KBM-7 (cell line): Measurements from ENCODE around the gene SEMA3C.
"Not testable (repeated sequence)": the region's sequence is repeated elsewhere in the genome, so short reads cannot be mapped to it uniquely, and the experiment has no call there.

Source experiments
- DNase-seq: peaks from one replicate; pipeline ENCODE4 v3.0.0-alpha.2; 2015
- in situ Hi-C: fragments of 300-500 bp; cut with MboI; formaldehyde crosslinking; loops from 2 replicates; pipeline ENCODE4 v1.14.3; 2020; ENCODE audit warnings: low sequenced_read_pairs, low pct_unique_long_range_greater_than_20kb, mixed read lengths

SEMA3C gene

GRCh38 chr7:80932536-80932935 lies 13.7 kb upstream of the SEMA3C start:
- DNase-seq, result no peak
- in situ Hi-C loops, result no loop called here

GRCh38 chr7:80929619-80930018 lies 10.8 kb upstream of the SEMA3C start:
- in situ Hi-C loops, result no loop called here
- DNase-seq, result no peak

- DNase-seq, in situ Hi-C loops: not testable (repeated sequence)
Measured at GRCh38 chr7:80926955-80927354, 8.1 kb upstream of the SEMA3C start.

GRCh38 chr7:80924090-80924489 lies 5.2 kb upstream of the SEMA3C start:
- in situ Hi-C loops, result no loop called here
- DNase-seq, result no peak

GRCh38 chr7:80923211-80923612 lies 4.4 kb upstream of the SEMA3C start:
- DNase-seq, result no peak
- in situ Hi-C loops, result no loop called here

- in situ Hi-C loops, result no loop called here
- no peak for DNase-seq
Measured at GRCh38 chr7:80922253-80923049, 3.6 kb upstream of the SEMA3C start.

- in situ Hi-C loops, result no loop called here
- DNase-seq, result no peak
Measured at GRCh38 chr7:80921130-80921529, 2.3 kb upstream of the SEMA3C start.

GRCh38 chr7:80918399-80918798 lies 452 bp downstream of the SEMA3C start:
- peak; percentile 26 for DNase-seq
- in situ Hi-C loops, result no loop called here

- in situ Hi-C loops, result no loop called here
Measured at GRCh38 chr7:80916770-80917741, 1.8 kb downstream of the SEMA3C start.

GRCh38 chr7:80910228-80910627 lies 8.6 kb downstream of the SEMA3C start:
- in situ Hi-C loops, result no loop called here

More at GRCh38 chr7:80916770-80917741, 1.8 kb downstream of the SEMA3C start:
- peak; percentile 15 for DNase-seq

GRCh38 chr7:80908360-80908797 lies 10.5 kb downstream of the SEMA3C start:
- in situ Hi-C loops, result no loop called here
- DNase-seq, result no peak

More at GRCh38 chr7:80910228-80910627, 8.6 kb downstream of the SEMA3C start:
- no peak for DNase-seq

GRCh38 chr7:80907612-80908011 lies 11.2 kb downstream of the SEMA3C start:
- no peak for DNase-seq
- in situ Hi-C loops, result no loop called here

GRCh38 chr7:80907141-80907601 lies 11.7 kb downstream of the SEMA3C start:
- in situ Hi-C loops, result no loop called here
- DNase-seq, result no peak

- in situ Hi-C loops, result no loop called here
- DNase-seq, result no peak
Measured at GRCh38 chr7:80905334-80905733, 13.5 kb downstream of the SEMA3C start.

- in situ Hi-C loops, result no loop called here
- no peak for DNase-seq
Measured at GRCh38 chr7:80902716-80903308, 16.0 kb downstream of the SEMA3C start.

GRCh38 chr7:80902019-80902418 lies 16.8 kb downstream of the SEMA3C start:
- DNase-seq, result no peak
- in situ Hi-C loops, result no loop called here

GRCh38 chr7:80900583-80901576 lies 18.0 kb downstream of the SEMA3C start:
- in situ Hi-C loops, result no loop called here
- DNase-seq, result no peak

- in situ Hi-C loops, result no loop called here
- no peak for DNase-seq
Measured at GRCh38 chr7:80896906-80897598, 21.8 kb downstream of the SEMA3C start.
